ENCODE results near the gene KIF1B.

Gene KIF1B, protein sequence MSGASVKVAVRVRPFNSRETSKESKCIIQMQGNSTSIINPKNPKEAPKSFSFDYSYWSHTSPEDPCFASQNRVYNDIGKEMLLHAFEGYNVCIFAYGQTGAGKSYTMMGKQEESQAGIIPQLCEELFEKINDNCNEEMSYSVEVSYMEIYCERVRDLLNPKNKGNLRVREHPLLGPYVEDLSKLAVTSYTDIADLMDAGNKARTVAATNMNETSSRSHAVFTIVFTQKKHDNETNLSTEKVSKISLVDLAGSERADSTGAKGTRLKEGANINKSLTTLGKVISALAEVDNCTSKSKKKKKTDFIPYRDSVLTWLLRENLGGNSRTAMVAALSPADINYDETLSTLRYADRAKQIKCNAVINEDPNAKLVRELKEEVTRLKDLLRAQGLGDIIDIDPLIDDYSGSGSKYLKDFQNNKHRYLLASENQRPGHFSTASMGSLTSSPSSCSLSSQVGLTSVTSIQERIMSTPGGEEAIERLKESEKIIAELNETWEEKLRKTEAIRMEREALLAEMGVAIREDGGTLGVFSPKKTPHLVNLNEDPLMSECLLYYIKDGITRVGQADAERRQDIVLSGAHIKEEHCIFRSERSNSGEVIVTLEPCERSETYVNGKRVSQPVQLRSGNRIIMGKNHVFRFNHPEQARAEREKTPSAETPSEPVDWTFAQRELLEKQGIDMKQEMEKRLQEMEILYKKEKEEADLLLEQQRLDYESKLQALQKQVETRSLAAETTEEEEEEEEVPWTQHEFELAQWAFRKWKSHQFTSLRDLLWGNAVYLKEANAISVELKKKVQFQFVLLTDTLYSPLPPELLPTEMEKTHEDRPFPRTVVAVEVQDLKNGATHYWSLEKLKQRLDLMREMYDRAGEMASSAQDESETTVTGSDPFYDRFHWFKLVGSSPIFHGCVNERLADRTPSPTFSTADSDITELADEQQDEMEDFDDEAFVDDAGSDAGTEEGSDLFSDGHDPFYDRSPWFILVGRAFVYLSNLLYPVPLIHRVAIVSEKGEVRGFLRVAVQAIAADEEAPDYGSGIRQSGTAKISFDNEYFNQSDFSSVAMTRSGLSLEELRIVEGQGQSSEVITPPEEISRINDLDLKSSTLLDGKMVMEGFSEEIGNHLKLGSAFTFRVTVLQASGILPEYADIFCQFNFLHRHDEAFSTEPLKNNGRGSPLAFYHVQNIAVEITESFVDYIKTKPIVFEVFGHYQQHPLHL (N-terminal part only)

GRCh38 chr1:10209905-10210810 is at the start of gene KIF1B:
Gene KIF1B (plus strand): TSS chr1:10210570. CDS start chr1:10232329, 21,759 bp downstream.
- DNase-seq (ENCODE audit: low read depth), result peak; percentile 91

- no peak for DNase-seq (ENCODE audit: low read depth)
These were observed 49.4 kb upstream of the KIF1B start for GRCh38 chr1:10160907-10161490.

- no peak for DNase-seq (ENCODE audit: low read depth)
These were observed 48.7 kb upstream of the KIF1B start for GRCh38 chr1:10161541-10162290.

DNA sequence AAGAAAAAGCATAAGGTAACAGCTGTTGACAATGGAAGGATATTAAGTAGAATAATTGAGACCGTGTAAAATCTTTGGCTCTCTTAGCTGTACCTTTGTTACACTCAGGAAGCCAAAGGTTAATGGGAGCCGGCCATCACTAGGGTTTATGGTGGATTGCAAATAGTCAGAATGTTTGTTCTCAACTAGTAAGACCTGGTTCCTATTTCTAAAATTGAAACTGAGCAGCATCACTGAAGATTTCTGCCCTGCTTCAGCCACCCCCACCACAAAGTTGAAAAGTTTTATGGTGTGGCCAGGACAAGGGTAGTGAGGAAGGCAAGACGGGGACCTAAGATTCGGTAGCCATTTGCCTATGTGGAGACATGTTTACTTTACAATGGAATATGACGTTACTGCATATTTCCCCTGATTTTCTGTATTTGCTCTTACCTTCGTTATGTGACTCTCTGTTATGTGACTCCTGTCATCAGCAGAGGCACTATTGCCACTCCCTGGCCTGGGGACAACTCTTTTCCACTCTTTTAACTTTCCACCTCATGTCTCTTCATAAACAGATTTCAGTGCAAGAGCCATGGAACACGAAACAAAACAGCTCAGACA is 41.4 kb upstream of the KIF1B start:
- no peak for DNase-seq (ENCODE audit: low read depth)

- DNase-seq (ENCODE audit: low read depth), result no peak
These were observed 40.2 kb upstream of the KIF1B start for GRCh38 chr1:10170239-10170574.

DNA sequence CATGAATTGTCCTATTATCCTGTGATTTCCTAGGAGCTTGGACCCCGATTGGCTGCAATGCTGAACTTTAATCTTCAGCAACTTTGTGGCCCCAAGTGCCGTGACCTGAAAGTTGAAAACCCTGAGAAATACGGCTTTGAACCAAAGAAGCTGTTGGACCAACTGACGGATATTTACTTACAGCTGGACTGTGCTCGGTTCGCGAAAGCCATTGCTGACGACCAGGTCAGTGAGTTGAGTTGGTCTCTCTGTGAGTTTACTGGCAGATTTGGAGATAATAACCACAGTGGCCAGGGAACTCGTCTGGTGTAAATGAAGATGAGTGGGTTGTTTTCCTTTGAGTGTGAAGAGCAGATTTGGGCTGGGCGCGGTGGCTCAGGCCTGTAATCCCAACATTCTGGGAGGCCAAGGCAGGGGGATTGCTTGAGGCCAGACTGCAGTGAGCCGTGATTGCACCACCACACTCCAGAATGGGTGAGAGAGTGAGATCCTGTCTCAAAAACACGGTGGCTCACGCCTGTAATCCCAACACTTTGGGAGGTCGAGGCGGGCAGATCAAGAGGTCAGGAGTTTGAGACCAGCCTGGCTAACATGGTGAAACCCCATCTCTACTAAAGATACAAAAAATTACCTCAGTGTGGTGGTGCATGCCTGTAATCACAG is 39.1 kb upstream of the KIF1B start:
- DNase-seq (ENCODE audit: low read depth), result no peak

- no peak for DNase-seq (ENCODE audit: low read depth)
These were observed 38.2 kb upstream of the KIF1B start for GRCh38 chr1:10171995-10172669.

GRCh38 chr1:10173582-10173981 is 36.8 kb upstream of the KIF1B start:
- DNase-seq (ENCODE audit: low read depth), result no peak

GRCh38 chr1:10177876-10178275 is 32.5 kb upstream of the KIF1B start:
- no peak for DNase-seq (ENCODE audit: low read depth)

DNA sequence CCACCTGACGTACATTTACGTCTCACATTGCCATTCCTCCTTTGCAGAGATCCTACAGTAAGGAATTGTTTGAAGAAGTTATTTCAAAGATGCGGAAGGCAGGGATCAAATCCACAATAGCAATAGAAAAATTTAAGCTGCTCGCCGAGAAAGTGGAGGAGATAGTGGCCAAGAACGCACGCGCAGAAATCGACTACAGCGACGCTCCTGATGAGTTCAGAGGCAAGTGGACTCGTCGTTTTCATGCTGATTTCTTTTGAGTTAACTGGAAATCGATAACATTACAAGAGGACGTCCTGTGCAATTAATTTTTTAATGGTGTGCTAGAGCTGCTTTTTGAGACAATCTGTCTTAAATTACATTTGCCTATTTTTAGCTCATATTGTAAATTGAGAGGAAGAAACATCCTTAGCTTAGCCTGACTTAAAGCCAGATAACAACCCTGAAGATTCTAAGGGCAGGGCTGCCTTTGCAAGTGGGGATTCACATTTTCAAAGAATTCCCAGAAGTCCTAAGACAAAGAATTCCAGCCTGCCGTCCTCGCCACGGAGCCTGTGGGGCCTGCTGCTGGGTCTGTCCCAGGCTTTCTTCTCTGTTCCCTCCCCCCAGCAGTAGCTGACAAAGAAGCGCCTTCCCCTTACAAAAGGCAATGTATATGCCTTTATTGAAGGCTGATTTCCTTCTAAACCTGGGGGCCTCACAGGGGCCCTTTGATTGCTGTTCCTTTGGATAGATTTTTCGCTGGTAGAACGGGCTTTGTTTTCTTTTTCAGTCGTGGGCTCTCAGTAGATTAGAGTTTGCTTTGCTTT is 31.6 kb upstream of the KIF1B start:
- no peak for DNase-seq (ENCODE audit: low read depth)

- no peak for DNase-seq (ENCODE audit: low read depth)
These were observed 30.8 kb upstream of the KIF1B start for GRCh38 chr1:10179406-10180091.

DNA sequence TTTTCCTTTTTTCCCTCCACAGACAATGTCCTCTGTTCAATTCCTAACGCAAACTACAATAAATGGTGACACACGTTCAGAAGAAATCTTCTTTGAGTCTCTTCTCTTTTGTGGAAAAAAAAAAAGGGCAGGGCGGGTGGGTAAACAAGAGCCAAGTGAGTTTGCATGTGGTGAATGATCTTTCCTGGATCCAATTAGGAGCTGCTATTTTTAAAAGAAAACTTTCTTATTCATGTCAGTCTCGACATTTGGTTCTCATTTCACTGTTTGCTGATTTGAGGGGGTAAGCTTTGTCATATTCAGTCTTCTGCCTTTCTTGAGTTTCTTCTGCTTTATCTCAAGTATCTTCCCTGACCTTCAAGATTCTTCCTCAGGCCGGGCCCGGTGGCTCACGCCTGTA is 29.2 kb upstream of the KIF1B start:
- DNase-seq (ENCODE audit: low read depth), result no peak

DNA sequence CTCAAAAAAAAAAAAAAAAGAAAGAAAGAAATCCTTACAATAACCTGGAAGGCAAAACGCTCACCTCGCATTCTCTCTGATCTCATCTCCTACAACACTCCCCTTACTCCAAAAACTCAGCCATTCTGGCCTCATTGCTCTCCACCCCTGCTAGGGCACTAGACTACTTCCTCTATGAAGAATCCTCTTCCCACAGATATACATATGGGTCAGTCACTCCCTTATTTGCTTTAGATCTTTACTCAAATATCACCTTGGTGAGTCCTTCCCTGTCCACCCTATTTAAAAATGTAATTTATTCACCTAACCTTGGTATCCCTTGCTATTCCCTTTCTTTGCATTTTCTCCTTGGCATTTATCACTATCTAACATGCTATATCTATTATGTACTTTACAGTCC is 24.6 kb upstream of the KIF1B start:
- no peak for DNase-seq (ENCODE audit: low read depth)

DNA sequence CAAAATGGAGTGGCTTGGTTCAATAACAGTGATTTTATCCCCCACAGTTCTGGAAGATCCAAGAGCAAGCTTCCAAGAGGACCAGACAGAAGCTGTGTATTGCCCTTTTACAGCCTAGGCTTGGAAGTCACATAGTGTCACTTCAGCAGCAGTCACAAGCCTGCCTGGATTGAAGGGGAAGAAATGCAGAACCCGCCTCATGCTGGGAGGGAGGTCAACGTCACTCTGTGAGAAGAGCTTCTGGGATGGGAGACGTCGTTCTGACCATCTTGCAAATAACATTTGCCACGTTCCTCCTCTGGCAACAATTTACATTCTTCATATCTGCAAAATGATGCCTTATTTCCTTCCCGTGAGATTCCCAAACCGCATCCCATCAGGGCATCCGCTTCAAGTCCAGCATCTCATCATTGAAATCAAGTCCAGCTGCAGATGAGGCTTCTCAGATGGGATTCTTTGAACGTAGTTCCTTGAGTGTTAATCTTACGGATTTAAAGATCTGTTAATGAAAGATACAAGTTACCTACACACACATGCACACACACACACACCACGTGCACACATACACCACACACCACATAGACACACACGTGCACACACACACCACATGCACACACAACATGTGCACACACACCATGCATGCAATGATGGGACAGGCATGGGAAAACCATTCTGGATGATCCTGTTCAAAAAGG is 23.9 kb upstream of the KIF1B start:
- no peak for DNase-seq (ENCODE audit: low read depth)

- no peak for DNase-seq (ENCODE audit: low read depth)
These were observed 23.4 kb upstream of the KIF1B start for GRCh38 chr1:10187026-10187334.

DNA sequence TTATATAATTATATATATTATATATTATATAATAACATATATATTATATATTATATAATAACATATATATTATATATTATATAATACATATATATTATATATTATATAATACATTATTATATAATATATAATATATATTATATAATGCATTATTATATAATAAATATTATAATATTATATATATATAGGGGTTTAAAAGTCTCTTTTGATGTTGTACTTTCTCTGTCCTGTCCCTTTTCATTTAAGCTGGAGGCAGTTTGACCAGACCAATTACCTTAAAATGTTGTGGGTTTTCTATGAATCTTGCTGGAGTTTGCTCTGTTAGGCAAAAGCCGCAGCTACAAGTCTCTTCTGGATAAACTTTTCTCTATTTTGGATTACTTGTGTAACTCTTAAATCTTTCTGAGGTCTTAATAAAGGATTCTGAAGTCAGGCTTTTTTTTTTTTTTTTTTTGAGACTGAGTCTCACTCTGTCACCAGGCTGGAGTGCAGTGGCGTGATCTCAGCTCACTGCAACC is 22.2 kb upstream of the KIF1B start:
- DNase-seq (ENCODE audit: low read depth), result no peak

- no peak for DNase-seq (ENCODE audit: low read depth)
These were observed 20.7 kb upstream of the KIF1B start for GRCh38 chr1:10189659-10190058.

Data from stimulated activated CD8-positive, alpha-beta memory T cell treated with anti-CD3 and anti-CD28 coated beads, Interleukin-7, amount 100 ng/mL, for 24 hours (primary cell).